HepG2 (cell line): ENCODE data around the gene MPC2. TPM values are rescaled to one million over a fixed set of nuclear protein-coding genes. Genes with fewer than 3 reads are reported as not detected.
A peak's percentile ranks its signal among the peaks of the same experiment; 100 is the strongest.

ENCODE experiments used
- ATAC-seq: fragments of 200-7000 bp; cut with Tn5 transposase; 3 replicates; pipeline ENCODE4 v1.9.1; 2020; ENCODE audit warnings: mild to moderate bottlenecking, moderate library complexity
- BruUV-seq: library from RNA; stranded (reverse); fragments of 400-500 nt; replicated peaks from 2 replicates; lab custom pipeline; 2021; lab: Mats Ljungman, UMichigan
- CTCF ChIA-PET: fragments of 300-600 bp; formaldehyde crosslinking; extraction: SDS; loops from one replicate; lab custom pipeline; 2021; ENCODE audit warnings: low total read pairs, inconsistent platforms, low intra/inter-chr PET ratio; lab: Yijun Ruan, JAX
- POLR2A ChIA-PET: fragments of 350-600 bp; sonication (Branson Sonifier 250); formaldehyde crosslinking; loops from one replicate; lab custom pipeline; 2020; ENCODE audit warnings: antibody characterized with exemption, inconsistent platforms; lab: Yijun Ruan, JAX
- DNase-seq: peaks from one replicate; pipeline ENCODE4 v3.0.0-alpha.2; 2015; ENCODE audit warnings: low spot score
- FAIRE-seq: peaks from 3 replicates; lab custom pipeline; 2011; peaks lifted over from hg19 to GRCh38; lab: Jason Lieb, UNC
- H2AFZ ChIP-seq: one replicate; pipeline ENCODE4 v1.6.1; 2011; ENCODE audit warnings: low read length, inconsistent platforms
- H3K27ac ChIP-seq: fragments of 300-600 bp; 3 replicates; pipeline ENCODE4 v1.8.0; 2011; ENCODE audit warnings: mixed run types, mild to moderate bottlenecking, mixed read lengths, low read length, inconsistent platforms; ENCODE audit not compliant: insufficient read depth; ENCODE audit errors: extremely low read length
- H3K27me3 ChIP-seq, 2 experiments: fragments of 200-600 bp in 1 of 2; 2 replicates in 1 of 2; 3 replicates in 1 of 2; pipeline versions ENCODE4 v1.6.0 to v1.8.0; 2011; ENCODE audit warnings: low read length in 2 of 2, mild to moderate bottlenecking in 2 of 2, moderate library complexity in 2 of 2, inconsistent platforms in 1 of 2; ENCODE audit not compliant: insufficient read depth in 2 of 2, control insufficient read depth in 1 of 2
- H3K36me3 ChIP-seq, 2 experiments: fragments of 200-600 bp in 1 of 2; replicated peaks in 1 of 2; 2 replicates in 1 of 2; 3 replicates in 1 of 2; pipeline versions ENCODE4 v1.5.1 to v1.8.0; 2011; ENCODE audit warnings: low read length in 2 of 2, inconsistent platforms in 1 of 2; ENCODE audit not compliant: insufficient read depth in 2 of 2, control insufficient read depth in 1 of 2
- H3K4me1 ChIP-seq: 2 replicates; pipeline ENCODE4 v1.5.1; 2012; ENCODE audit warnings: low read length, inconsistent platforms; ENCODE audit not compliant: insufficient read depth
- H3K4me2 ChIP-seq: 2 replicates; pipeline ENCODE4 v1.6.0; 2011; ENCODE audit warnings: low read depth, low read length, inconsistent platforms
- H3K4me3 ChIP-seq, 3 experiments: fragments of 200-600 bp in 1 of 3; sonication (generic), shearing (Covaris generic) in 1 of 3; replicated peaks in 1 of 3; 2 replicates each; pipeline ENCODE4 v1.5.1; 2011 to 2016; ENCODE audit warnings: low read length in 3 of 3, inconsistent platforms in 2 of 3, low read depth in 2 of 3, mild to moderate bottlenecking in 2 of 3, control low read depth in 1 of 3, mixed read lengths in 1 of 3; ENCODE audit not compliant: insufficient read depth in 1 of 3
- H3K79me2 ChIP-seq: one replicate; pipeline ENCODE4 v1.6.1; 2011; ENCODE audit warnings: low read length, inconsistent platforms; ENCODE audit not compliant: insufficient read depth
- H3K9ac ChIP-seq: 2 replicates; pipeline ENCODE4 v1.6.0; 2011; ENCODE audit warnings: mild to moderate bottlenecking, low read depth, low read length, inconsistent platforms; ENCODE audit not compliant: insufficient read depth
- H3K9me3 ChIP-seq: 2 replicates; pipeline ENCODE4 v1.5.1; 2012; ENCODE audit warnings: mild to moderate bottlenecking, low read length
- H4K20me1 ChIP-seq: 2 replicates; pipeline ENCODE4 v1.6.0; 2011; ENCODE audit warnings: inconsistent platforms, mild to moderate bottlenecking, low read length, moderate library complexity; ENCODE audit not compliant: insufficient read depth
- ARNT2 ChIP-seq: sonication (generic); formaldehyde crosslinking; IDR thresholded peaks from 2 replicates; pipeline ENCODE4 v1.8.0; 2022; ENCODE audit warnings: mild to moderate bottlenecking, low read depth, missing genetic modification reagents, moderate library complexity
- BORCS8-MEF2B ChIP-seq: sonication (generic); formaldehyde crosslinking; IDR thresholded peaks from 2 replicates; pipeline ENCODE4 v1.8.0; 2022; ENCODE audit warnings: mild to moderate bottlenecking, missing genetic modification reagents
- BRD4 ChIP-seq: sonication (generic); formaldehyde crosslinking; IDR thresholded peaks from 2 replicates; pipeline ENCODE4 v1.4.0; 2020; ENCODE audit warnings: missing genetic modification reagents
- CCAR2 ChIP-seq: fragments of 200-400 bp; formaldehyde crosslinking; optimal IDR thresholded peaks from 2 replicates; pipeline ENCODE3; 2018; ENCODE audit warnings: low read depth, mild to moderate bottlenecking, low read length, moderate library complexity
- EZH2 ChIP-seq: conservative IDR thresholded peaks from 2 replicates; pipeline ENCODE4 v1.6.1; 2012; ENCODE audit warnings: mild to moderate bottlenecking, low read depth, low read length, moderate library complexity
- FIP1L1 ChIP-seq: fragments of 200-400 bp; formaldehyde crosslinking; IDR thresholded peaks from 2 replicates; pipeline ENCODE4 v1.6.1; 2018; ENCODE audit warnings: low read depth, mild to moderate bottlenecking, low read length, moderate library complexity, borderline replicate concordance; ENCODE audit not compliant: insufficient read depth
- GATAD2A ChIP-seq: IDR thresholded peaks from 2 replicates; pipeline ENCODE4 v1.6.1; 2016
- HNRNPH1 ChIP-seq: fragments of 200-400 bp; formaldehyde crosslinking; optimal IDR thresholded peaks from 2 replicates; pipeline ENCODE3; 2017; ENCODE audit warnings: mild to moderate bottlenecking, low read depth, low read length
- MZF1 ChIP-seq: sonication (generic); formaldehyde crosslinking; IDR thresholded peaks from 2 replicates; pipeline ENCODE4 v1.8.1; 2023; ENCODE audit warnings: mild to moderate bottlenecking, missing genetic modification reagents, borderline replicate concordance
- NFIB ChIP-seq: sonication (generic); formaldehyde crosslinking; IDR thresholded peaks from 2 replicates; pipeline ENCODE4 v1.9.0; 2021; ENCODE audit warnings: missing genetic modification reagents, mild to moderate bottlenecking, borderline replicate concordance
- RFX5 ChIP-seq: IDR thresholded peaks from 2 replicates; pipeline ENCODE4 v1.6.1; 2011; ENCODE audit warnings: low read depth, low read length, improper control_type of control experiment
- TOE1 ChIP-seq: sonication (generic); formaldehyde crosslinking; IDR thresholded peaks from 2 replicates; pipeline ENCODE4 v1.4.0; 2020; ENCODE audit warnings: mild to moderate bottlenecking, missing genetic modification reagents
- ZFP91 ChIP-seq: sonication (generic); formaldehyde crosslinking; IDR thresholded peaks from 2 replicates; pipeline ENCODE4 v1.9.0; 2022; ENCODE audit warnings: missing genetic modification reagents, mild to moderate bottlenecking, borderline replicate concordance
- ZKSCAN8 ChIP-seq: IDR thresholded peaks from 2 replicates; pipeline ENCODE4 v1.6.1; 2016; ENCODE audit warnings: borderline replicate concordance, missing genetic modification reagents, missing compliant biosample characterization
- ZNF20 ChIP-seq: sonication (generic); formaldehyde crosslinking; IDR thresholded peaks from 2 replicates; pipeline ENCODE4 v1.4.0; 2020; ENCODE audit warnings: mild to moderate bottlenecking, moderate library complexity, missing genetic modification reagents
- ZNF383 ChIP-seq: sonication (generic); formaldehyde crosslinking; IDR thresholded peaks from 2 replicates; pipeline ENCODE4 v1.4.0; 2020; ENCODE audit warnings: missing genetic modification reagents, mild to moderate bottlenecking, borderline replicate concordance
- ZNF569 ChIP-seq: sonication (generic); formaldehyde crosslinking; IDR thresholded peaks from 2 replicates; pipeline ENCODE4 v1.5.0; 2020; ENCODE audit warnings: mild to moderate bottlenecking, missing genetic modification reagents, moderate library complexity, borderline replicate concordance
- ZNF703 ChIP-seq: sonication (generic); formaldehyde crosslinking; IDR thresholded peaks from 2 replicates; pipeline ENCODE4 v1.5.1; 2020; ENCODE audit warnings: missing genetic modification reagents, mild to moderate bottlenecking, moderate library complexity, borderline replicate concordance
- ZNF773 ChIP-seq: sonication (generic); formaldehyde crosslinking; IDR thresholded peaks from 2 replicates; pipeline ENCODE4 v1.4.0; 2020; ENCODE audit warnings: missing genetic modification reagents, borderline replicate concordance
- ZNF839 ChIP-seq: sonication (generic); formaldehyde crosslinking; IDR thresholded peaks from 2 replicates; pipeline ENCODE4 v1.4.0; 2020; ENCODE audit warnings: missing genetic modification reagents, mild to moderate bottlenecking, borderline replicate concordance
- WGBS: methylation state at CpG from one replicate; pipeline ENCODE4 v1.1.6; 2017; ENCODE audit warnings: low lambda C conversion rate; 5-methylcytosine and 5-hydroxymethylcytosine counted together
- in situ Hi-C: cut with HindIII; loops from 2 replicates; pipeline ENCODE4 v1.10.0; 2017; ENCODE audit warnings: low pct_unique_long_range_greater_than_20kb; ENCODE audit not compliant: extremely low pct_ligation_motif_present
- intact Hi-C: fragments of 100-400 bp; cut with micrococcal nuclease; formaldehyde crosslinking; loops from one replicate; pipeline ENCODE4 v1.10.0; 2022; ENCODE audit not compliant: unreplicated experiment
- polyA plus RNA-seq, 8 experiments: library from polyadenylated mRNA; depleted of rRNA in 3 of 8; stranded (reverse) in 7 of 8; unstranded in 1 of 8; fragments of >200 nt; fragmentation: Illumina TruSeq in 4 of 8; extraction: Trizol in 4 of 8; gene quantifications; 2 replicates each; pipeline versions ENCODE4 v1.2.1 to v1.2.3, GENCODE V29; 2011 to 2016; ENCODE audit warnings: low read depth in 4 of 8, missing spikeins in 1 of 8, mixed read lengths in 1 of 8; ENCODE audit not compliant: insufficient read depth in 1 of 8
- total RNA-seq, 5 experiments: library from RNA; depleted of rRNA; stranded (reverse); fragments of >200 nt; fragmentation: Illumina TruSeq; extraction: Trizol; gene quantifications; 2 replicates each; pipeline ENCODE4 v1.2.3, GENCODE V29; 2016; ENCODE audit warnings: low read depth in 1 of 5
- TF ChIP-seq, protein P1 (sequence below): sonication (generic); formaldehyde crosslinking; IDR thresholded peaks from 2 replicates; pipeline ENCODE4 v1.5.0; 2020; ENCODE audit warnings: missing genetic modification reagents

MPC2 gene
- total and polyA plus RNA-seq, 2 of the 13 experiments (the other 11 are each of a cell fraction or from before 2014, with no cell fraction given) = 38.8 to 136 TPM

DNA sequence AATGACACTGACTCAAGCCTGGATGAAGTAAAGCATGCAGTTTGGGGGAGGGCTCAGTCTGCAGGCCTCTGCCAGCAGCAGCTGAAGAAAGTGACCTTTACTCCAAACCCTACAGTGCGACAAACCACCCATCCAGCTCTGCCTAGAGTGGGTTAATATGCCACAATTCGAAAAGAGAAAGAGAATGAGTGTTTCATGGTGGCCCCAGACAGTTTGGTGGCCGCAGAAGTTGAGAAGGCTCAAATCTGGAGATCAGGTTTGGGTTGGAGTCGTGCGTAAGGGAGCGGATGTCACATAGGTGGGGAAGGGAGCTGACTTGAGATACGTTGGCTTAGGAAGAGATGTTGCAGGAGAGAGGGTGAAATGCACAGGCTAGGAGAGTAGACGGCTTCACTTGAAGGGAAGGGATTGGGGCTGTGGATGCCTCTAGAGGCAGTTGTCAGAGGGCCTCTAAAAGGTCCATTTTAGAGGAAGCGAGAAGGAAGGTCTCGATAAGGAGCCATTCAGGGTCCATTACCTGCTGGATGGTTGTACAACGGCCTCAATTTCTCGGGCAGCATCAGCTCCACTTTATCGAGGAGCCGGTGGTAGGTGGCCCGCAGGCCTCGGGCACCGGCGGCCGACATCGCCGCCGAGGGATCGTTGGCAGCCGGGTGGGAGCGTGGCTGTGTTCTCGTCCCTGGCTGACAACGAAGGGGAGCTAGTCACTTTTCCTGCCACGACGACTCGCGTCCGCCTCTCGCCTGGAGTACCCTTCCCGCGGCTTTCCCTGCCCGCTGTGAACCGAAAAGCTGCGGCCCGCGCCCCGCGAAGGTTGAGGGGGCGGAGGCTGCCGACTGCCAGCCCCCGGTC, 1.4 kb downstream of the MPC2 start:
- TSS peak; percentile 61 for BruUV-seq
- DNase-seq = peak; percentile 63
- Histone ChIP-seq H3K27ac (peak overlapping the region; percentile 97), H3K4me3 (peak overlapping the region; percentile 82 to 96 (median 90)), H3K79me2 (peaks cover 83% of the 10 kb centered on the region), H3K4me1 (peaks cover 45% of the 10 kb centered on the region), H3K4me2 (peak overlapping the region; percentile 90), H3K9ac (peak overlapping the region; percentile 99), H4K20me1 (peaks cover 11% of the 10 kb centered on the region; the same call in 1 of the 2 replicates), H3K36me3 (no peaks in the 10 kb centered on the region), H2AFZ (no peak overlapping the region), H3K27me3 (peaks cover 0 to 5% of the 10 kb centered on the region in 2 experiments; a peak in 1 of 5 replicates), H3K9me3 (no peaks in the 10 kb centered on the region)
- peak; percentile 34 for FAIRE-seq
- intact Hi-C loops (loop anchor here (5.0 to 10.0 kb wide), 3 partner anchors 131 to 708 kb away; partner anchors contain the start of gene MPZL1), in situ Hi-C loops (loop anchor here (10.0 kb wide), 1 partner anchor 221 kb away; no protein-coding TSS in a partner anchor)
- ATAC-seq = peak; percentile 65
- WGBS = under 1% methylated on average over 21 of the region's 45 CpGs
- ChIA-PET POLR2A (interaction anchor here (0.7 to 4.0 kb wide), 16 partner anchors 8 to 715 kb away, joined by 3 to 59 read pairs (median 6); partner anchors contain the start of genes ADCY10, CREG1, MPZL1 and POU2F1), CTCF (no interaction called here)
- TF ChIP-seq CCAR2 (no peak), ZNF569 (CRISPR knock-in tag) (no peak), EZH2 (no peak), FIP1L1 (no peak), ZNF839 (no peak), ZNF773 (no peak), BORCS8-MEF2B (CRISPR knock-in tag) (0 out of 2 replicates have a peak, but pooled peaks have one; percentile 18), ZFP91 (CRISPR knock-in tag) (peak; percentile 73; the same call in 1 of the 2 replicates), GATAD2A (no peak), ZNF703 (CRISPR knock-in tag) (no peak; the same call in 1 of the 2 replicates), BRD4 (CRISPR knock-in tag) (peak; percentile 20; the same call in 1 of the 2 replicates), ZNF383 (CRISPR knock-in tag) (no peak), MZF1 (CRISPR knock-in tag) (0 out of 2 replicates have a peak, but pooled peaks have one; percentile 64), TOE1 (CRISPR knock-in tag) (no peak), ZNF20 (CRISPR knock-in tag) (peak; percentile 84; the same call in 1 of the 2 replicates), ZKSCAN8 (CRISPR knock-in tag) (0 out of 2 replicates have a peak, but pooled peaks have one; percentile 15), HNRNPH1 (no peak), ARNT2 (CRISPR knock-in tag) (no peak; the same call in 1 of the 2 replicates), RFX5 (peak; percentile 25; the same call in 1 of the 2 replicates), NFIB (CRISPR knock-in tag) (no peak)
- TF ChIP-seq, protein P1, sequence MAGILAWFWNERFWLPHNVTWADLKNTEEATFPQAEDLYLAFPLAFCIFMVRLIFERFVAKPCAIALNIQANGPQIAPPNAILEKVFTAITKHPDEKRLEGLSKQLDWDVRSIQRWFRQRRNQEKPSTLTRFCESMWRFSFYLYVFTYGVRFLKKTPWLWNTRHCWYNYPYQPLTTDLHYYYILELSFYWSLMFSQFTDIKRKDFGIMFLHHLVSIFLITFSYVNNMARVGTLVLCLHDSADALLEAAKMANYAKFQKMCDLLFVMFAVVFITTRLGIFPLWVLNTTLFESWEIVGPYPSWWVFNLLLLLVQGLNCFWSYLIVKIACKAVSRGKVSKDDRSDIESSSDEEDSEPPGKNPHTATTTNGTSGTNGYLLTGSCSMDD = no peak
